NOMO-1 treated with DMSO at 0.1 percent for 48 hours (cell line): ENCODE data around the gene ELSPBP1.
"Not testable (repeated sequence)": the region's sequence is repeated elsewhere in the genome, so short reads cannot be mapped to it uniquely, and the experiment has no call there.

ENCODE experiments used
- DNase-seq: peaks from one replicate; lab custom pipeline; 2025; ENCODE audit not compliant: unreplicated experiment; lab: John Stamatoyannopoulos, UW

ELSPBP1 gene

GRCh38 chr19:47994209-47994802 lies at the start of gene ELSPBP1:
Gene ELSPBP1 (plus strand): TSS chr19:47994632. CDS start chr19:48008668, 14,036 bp downstream.
- DNase-seq: no peak

- not testable (repeated sequence) for DNase-seq
These were observed 44.4 kb upstream of the ELSPBP1 start for GRCh38 chr19:47949852-47950521.

- not testable (repeated sequence) for DNase-seq
These were observed 42.3 kb upstream of the ELSPBP1 start for GRCh38 chr19:47952132-47952531.

GRCh38 chr19:47955936-47956335 lies 38.5 kb upstream of the ELSPBP1 start:
- not testable (repeated sequence) for DNase-seq

GRCh38 chr19:47973529-47973928 lies 20.9 kb upstream of the ELSPBP1 start:
- no peak for DNase-seq

- no peak for DNase-seq
These were observed 3.1 kb upstream of the ELSPBP1 start for GRCh38 chr19:47991191-47991808.

GRCh38 chr19:47992070-47992469 lies 2.4 kb upstream of the ELSPBP1 start, which contains the start of gene BSPH1:
Gene BSPH1 (minus strand): TSS chr19:47992170. CDS start chr19:47992081, 89 bp downstream.
- DNase-seq: no peak

- DNase-seq: no peak
These were observed 1.8 kb downstream of the ELSPBP1 start for GRCh38 chr19:47996230-47996727.

GRCh38 chr19:47998800-47999199 lies 4.4 kb downstream of the ELSPBP1 start:
- DNase-seq: no peak

GRCh38 chr19:48000846-48001245 lies 6.4 kb downstream of the ELSPBP1 start:
- DNase-seq: no peak

GRCh38 chr19:48004236-48004635 lies 9.8 kb downstream of the ELSPBP1 start:
- no peak for DNase-seq

- DNase-seq: no peak
These were observed 12.3 kb downstream of the ELSPBP1 start for GRCh38 chr19:48006762-48007161.

- DNase-seq: no peak
These were observed 16.7 kb downstream of the ELSPBP1 start for GRCh38 chr19:48010932-48011758.

- no peak for DNase-seq
These were observed 26.3 kb downstream of the ELSPBP1 start for GRCh38 chr19:48020686-48021085.

- no peak for DNase-seq
These were observed 28.6 kb downstream of the ELSPBP1 start for GRCh38 chr19:48023011-48023410.

GRCh38 chr19:48023518-48023917 lies 29.1 kb downstream of the ELSPBP1 start:
- no peak for DNase-seq

GRCh38 chr19:48025480-48025879 lies 31.0 kb downstream of the ELSPBP1 start:
- DNase-seq: no peak

- no peak for DNase-seq
These were observed 35.0 kb downstream of the ELSPBP1 start for GRCh38 chr19:48029431-48029830.

GRCh38 chr19:48030073-48030472 lies 35.6 kb downstream of the ELSPBP1 start:
- DNase-seq: no peak

- DNase-seq: no peak
These were observed 39.2 kb downstream of the ELSPBP1 start for GRCh38 chr19:48033604-48034003.

- DNase-seq: no peak
These were observed 42.3 kb downstream of the ELSPBP1 start for GRCh38 chr19:48036765-48037164.
